DOHH2 (cell line): Measurements from ENCODE around the gene SLC35E3.

Experiments used
- EZH2phosphoT487 ChIP-seq: fragments of 200-600 bp; sonication (generic); IDR thresholded peaks from 2 replicates; pipeline ENCODE4 v1.6.1; 2017; ENCODE audit warnings: borderline replicate concordance, mild to moderate bottlenecking, antibody characterized with exemption, low read length, moderate library complexity, mixed read lengths
- TF ChIP-seq, protein P1 (sequence below): fragments of 200-600 bp; sonication (generic); IDR thresholded peaks from one replicate; pipeline ENCODE4 v1.5.1; 2014; ENCODE audit warnings: antibody characterized with exemption, mild to moderate bottlenecking, low read depth, low read length; ENCODE audit not compliant: poor library complexity, severe bottlenecking

DNA sequence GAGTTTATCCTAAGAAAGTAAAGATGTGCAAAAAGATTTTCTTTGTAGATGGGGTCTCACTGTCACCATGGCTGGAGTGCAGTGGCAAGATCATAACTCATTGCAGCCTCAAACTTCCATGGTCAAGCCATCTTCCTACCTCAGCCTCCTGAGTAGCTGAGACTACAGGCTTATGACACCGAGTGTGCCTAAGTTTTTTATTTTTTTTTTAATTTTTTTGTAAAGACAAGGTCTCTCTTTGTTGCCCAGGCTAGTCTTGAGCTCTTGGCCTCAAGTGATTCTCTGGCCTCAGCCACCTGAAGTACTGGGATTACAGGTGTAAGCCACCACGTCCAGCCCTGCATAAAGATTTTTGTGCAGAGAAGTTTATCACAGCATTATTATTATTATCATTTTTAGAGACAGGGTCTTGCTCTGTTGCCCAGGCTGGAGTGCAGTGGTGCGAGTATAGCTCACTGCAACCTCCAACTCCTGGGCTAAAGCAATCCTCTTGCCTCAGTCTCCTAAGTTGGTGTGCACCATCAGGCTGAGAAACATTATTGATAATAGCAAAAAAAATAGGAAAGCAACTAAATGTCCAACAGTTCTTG, 42.7 kb downstream of the SLC35E3 start:
- TF ChIP-seq, protein P1, sequence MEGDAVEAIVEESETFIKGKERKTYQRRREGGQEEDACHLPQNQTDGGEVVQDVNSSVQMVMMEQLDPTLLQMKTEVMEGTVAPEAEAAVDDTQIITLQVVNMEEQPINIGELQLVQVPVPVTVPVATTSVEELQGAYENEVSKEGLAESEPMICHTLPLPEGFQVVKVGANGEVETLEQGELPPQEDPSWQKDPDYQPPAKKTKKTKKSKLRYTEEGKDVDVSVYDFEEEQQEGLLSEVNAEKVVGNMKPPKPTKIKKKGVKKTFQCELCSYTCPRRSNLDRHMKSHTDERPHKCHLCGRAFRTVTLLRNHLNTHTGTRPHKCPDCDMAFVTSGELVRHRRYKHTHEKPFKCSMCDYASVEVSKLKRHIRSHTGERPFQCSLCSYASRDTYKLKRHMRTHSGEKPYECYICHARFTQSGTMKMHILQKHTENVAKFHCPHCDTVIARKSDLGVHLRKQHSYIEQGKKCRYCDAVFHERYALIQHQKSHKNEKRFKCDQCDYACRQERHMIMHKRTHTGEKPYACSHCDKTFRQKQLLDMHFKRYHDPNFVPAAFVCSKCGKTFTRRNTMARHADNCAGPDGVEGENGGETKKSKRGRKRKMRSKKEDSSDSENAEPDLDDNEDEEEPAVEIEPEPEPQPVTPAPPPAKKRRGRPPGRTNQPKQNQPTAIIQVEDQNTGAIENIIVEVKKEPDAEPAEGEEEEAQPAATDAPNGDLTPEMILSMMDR = no peak
- no peak for TF ChIP-seq EZH2phosphoT487
